Measurements from ENCODE around the gene CRTC1. TPM values are rescaled to one million over a fixed set of nuclear protein-coding genes. Genes with fewer than 3 reads are reported as not detected.

Gene CRTC1
- 1.0 and 1.9 TPM in 2 replicates for total RNA-seq

DNA sequence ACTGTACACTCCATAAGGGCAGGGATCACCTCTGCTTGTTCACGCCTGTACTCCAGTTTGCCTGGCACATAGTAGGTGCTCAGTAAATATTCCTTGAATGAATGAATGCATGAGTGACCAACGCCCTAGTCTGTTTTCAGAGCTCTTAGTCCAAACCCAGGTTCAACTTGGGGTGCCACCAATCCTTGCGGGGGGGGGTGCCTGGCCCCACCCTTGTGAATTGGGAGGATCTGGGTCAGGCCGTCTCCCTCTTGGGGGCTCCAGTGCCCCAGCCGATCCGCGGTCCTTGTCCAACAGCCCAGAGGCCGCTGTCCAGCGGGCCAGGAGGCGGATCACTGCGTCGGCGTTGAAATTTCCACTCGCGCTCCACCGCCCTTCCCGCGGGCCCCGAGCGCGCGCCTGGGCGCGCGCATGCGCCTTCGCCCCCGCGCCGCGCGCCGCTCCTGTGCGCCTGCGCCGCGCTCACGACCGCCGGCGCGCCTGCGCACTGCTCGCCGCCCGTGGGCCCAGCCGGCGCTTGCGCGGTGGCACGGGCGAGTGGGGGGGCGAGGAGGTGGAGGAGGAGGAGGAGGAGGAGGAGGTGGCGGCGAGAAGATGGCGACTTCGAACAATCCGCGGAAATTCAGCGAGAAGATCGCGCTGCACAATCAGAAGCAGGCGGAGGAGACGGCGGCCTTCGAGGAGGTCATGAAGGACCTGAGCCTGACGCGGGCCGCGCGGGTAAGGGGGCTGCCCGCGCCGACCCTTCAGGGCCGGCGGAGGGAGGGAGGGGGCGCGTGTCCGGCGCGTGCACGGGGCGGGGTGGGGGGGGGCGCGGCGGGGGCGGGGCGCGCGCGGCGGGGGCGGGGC lies at the start of gene CRTC1:
Gene CRTC1, plus strand, starts transcription at position 572 of the 849 bp plus-strand sequence. Its CDS starts 23 bp downstream, at position 595.

DNA sequence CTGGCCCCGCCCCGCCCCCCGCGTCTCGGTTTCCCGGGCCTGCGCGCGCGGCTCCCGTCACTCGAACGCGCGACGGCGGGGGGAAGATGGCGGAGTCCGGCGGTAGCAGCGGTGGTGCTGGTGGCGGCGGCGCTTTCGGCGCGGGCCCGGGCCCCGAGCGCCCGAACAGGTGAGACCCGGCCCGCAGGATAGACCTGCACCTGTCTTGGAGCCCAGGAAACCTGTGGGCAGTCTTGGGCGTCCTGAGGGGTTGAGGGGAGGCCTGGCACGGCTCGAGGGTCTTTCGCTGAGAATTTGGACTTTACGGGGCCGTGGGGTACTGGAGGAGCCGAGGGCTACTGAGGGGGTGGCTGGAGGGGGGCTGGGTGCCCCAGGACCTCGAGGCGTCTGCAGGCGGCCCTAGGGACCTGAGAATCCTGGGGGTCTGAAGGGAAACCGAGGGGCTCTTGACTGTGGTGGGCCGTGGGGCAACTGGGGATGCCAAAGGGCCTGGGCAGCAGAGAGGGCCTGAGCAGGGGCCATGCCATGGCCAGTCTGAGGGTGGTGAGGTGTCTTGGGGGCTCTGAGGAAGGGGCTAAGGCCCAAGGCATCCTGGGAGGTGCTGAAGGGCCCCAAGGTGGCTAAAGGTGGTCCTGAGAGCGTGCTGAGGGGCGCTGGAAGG lies 46.4 kb upstream of the CRTC1 start, which contains the start of gene KLHL26:
Gene KLHL26, plus strand, starts transcription at position 60 of the 661 bp plus-strand sequence. Its CDS starts 27 bp downstream, at position 87.

DNA sequence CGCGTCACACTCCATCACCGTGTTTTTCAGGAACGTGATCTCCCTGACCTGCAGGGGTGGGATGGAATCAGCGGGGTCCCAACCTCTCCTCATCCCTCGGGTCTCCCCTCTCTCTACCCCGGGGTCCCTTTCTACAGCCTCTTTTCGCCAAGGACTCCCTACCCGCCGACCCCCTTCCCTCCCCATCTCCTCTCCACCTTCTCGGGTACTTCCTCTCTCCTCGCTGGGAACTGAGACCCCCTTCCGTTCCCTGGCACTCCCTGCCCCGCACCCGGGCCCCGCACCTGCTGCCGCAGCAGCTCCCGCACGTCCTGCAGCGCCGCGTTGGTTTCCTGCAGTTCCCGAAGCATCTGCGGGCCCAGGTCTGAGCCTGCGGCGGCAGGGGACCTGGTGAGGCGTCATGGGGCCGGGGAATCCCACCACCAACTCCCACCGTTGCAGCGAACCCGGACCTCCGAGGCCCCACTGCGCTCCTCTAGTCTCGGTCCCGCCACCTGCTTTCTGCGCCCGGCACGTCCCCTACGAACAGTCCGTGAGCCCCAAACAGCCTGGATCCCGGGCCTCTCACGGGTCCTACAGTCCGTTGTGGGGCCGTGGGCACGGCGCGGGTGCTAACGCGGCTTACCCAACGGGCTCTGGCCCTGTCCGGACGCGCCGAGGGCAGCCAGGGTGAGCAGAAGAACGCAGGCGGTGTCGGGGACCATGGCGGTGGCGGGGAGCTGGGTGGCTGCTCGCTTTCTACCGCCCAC lies 107.3 kb downstream of the CRTC1 start, which contains the start of gene COMP:
Gene COMP, minus strand, starts transcription at position 740 of the 749 bp plus-strand sequence. Its CDS starts 36 bp downstream, at position 704.

DNA sequence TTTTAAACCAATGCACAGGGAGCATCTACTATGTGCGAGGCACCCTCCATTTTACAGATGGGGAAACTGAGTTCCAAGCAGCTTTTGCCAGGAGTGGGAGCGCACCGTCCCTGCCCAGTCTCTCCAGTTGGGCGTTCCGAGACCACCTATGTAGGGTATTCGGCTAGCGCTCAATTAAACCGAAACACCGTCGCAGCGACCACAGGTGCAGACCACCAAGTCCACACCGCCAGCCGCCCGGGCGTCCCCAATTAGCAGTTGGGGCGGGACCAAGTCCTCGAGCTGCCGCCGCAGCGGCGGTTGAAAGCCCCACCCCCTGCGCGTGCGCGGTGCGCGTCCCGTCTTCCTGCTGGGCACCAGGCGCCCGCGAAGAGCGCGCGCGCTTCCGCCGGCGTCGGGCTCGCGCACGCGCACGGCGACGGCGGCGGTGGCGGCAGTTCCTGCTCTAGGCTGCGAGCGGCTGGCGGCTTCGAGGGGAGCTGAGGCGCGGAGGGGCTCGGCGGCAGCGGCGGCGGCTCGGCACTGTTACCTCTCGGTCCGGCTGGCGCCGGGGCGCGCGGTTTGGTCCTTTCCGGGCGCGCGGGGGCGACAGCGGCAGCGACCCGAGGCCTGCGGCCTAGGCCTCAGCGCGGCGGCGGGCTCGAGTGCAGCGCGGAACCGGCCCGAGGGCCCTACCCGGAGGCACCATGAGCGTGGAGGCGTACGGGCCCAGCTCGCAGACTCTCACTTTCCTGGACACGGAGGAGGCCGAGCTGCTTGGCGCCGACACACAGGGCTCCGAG lies 148.2 kb downstream of the CRTC1 start, which contains the start of gene UPF1:
Gene UPF1, plus strand, starts transcription at position 436 of the 782 bp plus-strand sequence. Its CDS starts 251 bp downstream, at position 687.

Other genes starting within 250 kb of the CRTC1 start
- 18.8 and 40.4 TPM in 2 replicates for gene ISYNA1, start 245.5 kb upstream of the CRTC1 start, total RNA-seq
- gene ELL, start 161.6 kb upstream of the CRTC1 start, total RNA-seq: 13.7 and 17.2 TPM in 2 replicates
- 163 and 204 TPM in 2 replicates for gene FKBP8, start 140.1 kb upstream of the CRTC1 start, total RNA-seq
- 47.2 and 53.5 TPM in 2 replicates for gene KXD1, start 125.8 kb upstream of the CRTC1 start, total RNA-seq
- 608 and 661 TPM in 2 replicates for gene UBA52, start 111.8 kb upstream of the CRTC1 start, total RNA-seq
- gene REX1BD, start 94.9 kb upstream of the CRTC1 start, total RNA-seq: 22.6 and 27.5 TPM in 2 replicates
- gene CRLF1, start 76.9 kb upstream of the CRTC1 start, total RNA-seq: 6.5 TPM in 1 of 2 replicates, not detected in the other
- 0.14 and 1.0 TPM in 2 replicates for gene TMEM59L, start 70.8 kb upstream of the CRTC1 start, total RNA-seq
- 6.5 and 10.1 TPM in 2 replicates for gene KLHL26, start 46.7 kb upstream of the CRTC1 start, total RNA-seq
- gene COMP, start 107.6 kb downstream of the CRTC1 start, total RNA-seq: 0.07 TPM in 1 of 2 replicates, not detected in the other
- 83.4 and 110 TPM in 2 replicates for gene UPF1, start 148.3 kb downstream of the CRTC1 start, total RNA-seq
- gene CERS1, start 212.5 kb downstream of the CRTC1 start, total RNA-seq: 0.43 and 0.68 TPM in 2 replicates
- gene COPE, start 235.7 kb downstream of the CRTC1 start, total RNA-seq: 148 and 267 TPM in 2 replicates
- 54.3 and 69.4 TPM in 2 replicates for gene DDX49, start 236.0 kb downstream of the CRTC1 start, total RNA-seq

Data from nasal cavity respiratory epithelium epithelial cell of viscerocranial mucosa (primary cell).